A549 (cell line): Measurements from ENCODE around the gene NUP188.

ENCODE experiments used
- BHLHE40 ChIP-seq: IDR thresholded peaks from 2 replicates; pipeline ENCODE4 v1.6.1; 2012; ENCODE audit warnings: low read depth, low read length, inconsistent platforms
- TF ChIP-seq, protein P1 (sequence below): fragments of >200 bp; sonication (Bioruptor Twin); formaldehyde crosslinking; IDR thresholded peaks from 3 replicates; pipeline ENCODE4 v1.5.1; 2016

DNA sequence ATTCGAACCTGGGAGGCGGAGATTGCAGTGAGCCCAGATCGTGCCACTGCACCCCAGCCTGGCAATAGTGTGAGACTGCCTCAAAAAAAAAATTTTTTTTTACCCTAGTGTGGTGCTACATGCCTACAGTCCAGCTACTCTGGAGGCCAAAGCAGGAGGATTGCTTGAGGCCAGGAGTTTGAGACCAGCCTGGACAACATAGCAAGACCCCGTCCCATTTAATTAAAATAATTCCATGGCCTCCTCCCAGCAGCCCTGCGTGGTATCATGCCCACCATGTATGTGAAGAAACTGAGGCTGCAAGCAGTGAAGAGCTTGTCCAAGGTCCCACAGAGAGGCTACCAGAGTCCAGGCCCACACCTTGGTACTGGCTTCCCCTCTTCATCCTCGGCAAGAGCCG, 46.1 kb upstream of the NUP188 start:
- TF ChIP-seq, protein P1, sequence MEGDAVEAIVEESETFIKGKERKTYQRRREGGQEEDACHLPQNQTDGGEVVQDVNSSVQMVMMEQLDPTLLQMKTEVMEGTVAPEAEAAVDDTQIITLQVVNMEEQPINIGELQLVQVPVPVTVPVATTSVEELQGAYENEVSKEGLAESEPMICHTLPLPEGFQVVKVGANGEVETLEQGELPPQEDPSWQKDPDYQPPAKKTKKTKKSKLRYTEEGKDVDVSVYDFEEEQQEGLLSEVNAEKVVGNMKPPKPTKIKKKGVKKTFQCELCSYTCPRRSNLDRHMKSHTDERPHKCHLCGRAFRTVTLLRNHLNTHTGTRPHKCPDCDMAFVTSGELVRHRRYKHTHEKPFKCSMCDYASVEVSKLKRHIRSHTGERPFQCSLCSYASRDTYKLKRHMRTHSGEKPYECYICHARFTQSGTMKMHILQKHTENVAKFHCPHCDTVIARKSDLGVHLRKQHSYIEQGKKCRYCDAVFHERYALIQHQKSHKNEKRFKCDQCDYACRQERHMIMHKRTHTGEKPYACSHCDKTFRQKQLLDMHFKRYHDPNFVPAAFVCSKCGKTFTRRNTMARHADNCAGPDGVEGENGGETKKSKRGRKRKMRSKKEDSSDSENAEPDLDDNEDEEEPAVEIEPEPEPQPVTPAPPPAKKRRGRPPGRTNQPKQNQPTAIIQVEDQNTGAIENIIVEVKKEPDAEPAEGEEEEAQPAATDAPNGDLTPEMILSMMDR = no peak
- TF ChIP-seq BHLHE40 = no peak
